PC-9 (cell line): ENCODE results near the gene SYPL1. TPM values are rescaled to one million over a fixed set of nuclear protein-coding genes. Genes with fewer than 3 reads are reported as not detected.

ENCODE experiments used
- BruUV-seq: library from RNA; stranded (reverse); fragments of 400-500 nt; replicated peaks from 2 replicates; lab custom pipeline; 2021; lab: Mats Ljungman, UMichigan
- CTCF ChIA-PET: fragments of 300-600 bp; sonication (Branson Sonifier 250); formaldehyde crosslinking; loops from one replicate; lab custom pipeline; 2022; ENCODE audit warnings: antibody characterized with exemption; lab: Charles Lee
- POLR2A ChIA-PET: fragments of 300-600 bp; sonication (Branson Sonifier 250); formaldehyde crosslinking; loops from one replicate; lab custom pipeline; 2022; ENCODE audit warnings: antibody characterized with exemption; ENCODE audit not compliant: unreplicated experiment; lab: Charles Lee
- DNase-seq, 2 experiments: peaks; one replicate each; pipeline versions ENCODE4 v3.0.0 to v3.0.0-alpha.2; 2015 to 2022; ENCODE audit warnings: mixed read lengths in 1 of 2
- H2AFZ ChIP-seq: fragments of 200-600 bp; sonication (generic); 2 replicates; pipeline ENCODE4 v1.8.1; 2017; ENCODE audit warnings: antibody characterized with exemption
- H3F3A ChIP-seq: fragments of 200-600 bp; sonication (generic); 2 replicates; pipeline ENCODE4 v1.8.1; 2017; ENCODE audit warnings: antibody characterized with exemption, mild to moderate bottlenecking, low read depth; ENCODE audit not compliant: insufficient read depth
- H3K27ac ChIP-seq: fragments of 200-600 bp; sonication (generic); 2 replicates; pipeline ENCODE4 v1.6.1; 2016; ENCODE audit warnings: mixed run types
- H3K27me3 ChIP-seq: fragments of 200-600 bp; sonication (generic); 2 replicates; pipeline ENCODE4 v1.6.1; 2016; ENCODE audit warnings: low read depth, mixed run types; ENCODE audit not compliant: insufficient read depth
- H3K36me3 ChIP-seq: fragments of 200-600 bp; sonication (generic); 2 replicates; pipeline ENCODE4 v1.6.1; 2016; ENCODE audit warnings: low read depth, mixed run types
- H3K4me1 ChIP-seq: fragments of 200-600 bp; sonication (generic); replicated peaks from 2 replicates; pipeline ENCODE4 v1.6.1; 2016; ENCODE audit warnings: mixed run types; ENCODE audit not compliant: insufficient read depth
- H3K4me2 ChIP-seq: fragments of 200-600 bp; sonication (generic); 2 replicates; pipeline ENCODE4 v1.6.1; 2017; ENCODE audit warnings: mixed run types
- H3K4me3 ChIP-seq: fragments of 200-600 bp; sonication (generic); 2 replicates; pipeline ENCODE4 v1.6.1; 2016; ENCODE audit warnings: mixed run types
- H3K79me2 ChIP-seq: fragments of 200-600 bp; sonication (generic); 2 replicates; pipeline ENCODE4 v1.6.1; 2017; ENCODE audit warnings: low read depth, mixed run types
- H3K9me2 ChIP-seq: fragments of 200-600 bp; sonication (generic); 2 replicates; pipeline ENCODE4 v1.8.1; 2017; ENCODE audit warnings: mild to moderate bottlenecking; ENCODE audit not compliant: insufficient read depth
- H3K9me3 ChIP-seq: fragments of 200-600 bp; sonication (generic); 2 replicates; pipeline ENCODE4 v1.8.1; 2016; ENCODE audit warnings: low read depth; ENCODE audit not compliant: insufficient read depth
- H4K20me1 ChIP-seq: fragments of 200-600 bp; sonication (generic); 2 replicates; pipeline ENCODE4 v1.8.1; 2017; ENCODE audit not compliant: insufficient read depth
- EZH2 ChIP-seq: fragments of 200-600 bp; sonication (generic); IDR thresholded peaks from 2 replicates; pipeline ENCODE4 v1.8.0; 2017; ENCODE audit warnings: antibody characterized with exemption, low read depth
- intact Hi-C: fragments of 100-400 bp; cut with micrococcal nuclease; formaldehyde crosslinking; loops from one replicate; pipeline ENCODE4 v1.10.0; 2022; ENCODE audit not compliant: unreplicated experiment
- total RNA-seq: library from RNA; stranded (reverse); gene quantifications from 2 replicates; pipeline ENCODE4 v1.2.3, GENCODE V29; 2021
- TF ChIP-seq, protein P1 (sequence below): fragments of 200-600 bp; sonication (generic); conservative IDR thresholded peaks from 2 replicates; pipeline ENCODE4 v1.6.1; 2017; ENCODE audit warnings: mixed run types, antibody characterized with exemption, mild to moderate bottlenecking, moderate library complexity

The SYPL1 gene
- total RNA-seq, 1 experiment from 2014 or later = 102 TPM

DNA sequence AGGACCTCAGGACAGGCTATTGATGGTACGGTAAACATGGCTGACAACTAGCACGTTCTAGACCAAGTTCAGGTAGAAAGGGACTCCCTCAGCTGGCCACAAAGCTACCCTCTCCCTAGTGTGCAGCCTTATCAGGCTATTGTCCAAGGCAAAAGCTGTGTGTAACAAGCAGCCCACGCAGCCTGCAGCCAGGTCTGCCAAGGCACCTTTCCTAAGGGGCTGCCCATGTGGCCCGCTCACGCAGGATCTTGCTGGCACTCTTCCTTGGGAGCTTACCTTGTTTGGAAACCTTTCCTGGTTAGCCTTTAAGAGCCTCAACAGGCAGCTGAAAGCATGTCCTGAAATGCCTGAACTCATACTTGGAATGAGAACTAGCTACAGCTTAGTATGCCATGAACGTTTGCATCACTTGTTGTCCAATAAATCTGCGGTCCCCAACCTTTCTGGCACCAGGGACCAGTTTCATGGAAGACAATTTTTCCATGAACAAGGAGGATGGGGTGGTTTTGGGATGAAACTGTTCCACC lies 51.7 kb downstream of the SYPL1 start:
- Histone ChIP-seq H4K20me1 (no peaks in the 10 kb centered on the region), H3F3A (peaks cover 55% of the 10 kb centered on the region), H3K9me2 (no peaks in the 10 kb centered on the region), H3K4me2 (no peak overlapping the region), H3K36me3 (no peaks in the 10 kb centered on the region), H3K27ac (no peak overlapping the region), H2AFZ (no peak overlapping the region), H3K27me3 (no peaks in the 10 kb centered on the region), H3K9me3 (no peaks in the 10 kb centered on the region), H3K79me2 (no peaks in the 10 kb centered on the region), H3K4me3 (no peak overlapping the region), H3K4me1 (peaks cover 78% of the 10 kb centered on the region)
- intact Hi-C loops = no loop called here
- ChIA-PET CTCF (no interaction called here), POLR2A (no interaction called here)
- no peak for DNase-seq
- TF ChIP-seq, protein P1, sequence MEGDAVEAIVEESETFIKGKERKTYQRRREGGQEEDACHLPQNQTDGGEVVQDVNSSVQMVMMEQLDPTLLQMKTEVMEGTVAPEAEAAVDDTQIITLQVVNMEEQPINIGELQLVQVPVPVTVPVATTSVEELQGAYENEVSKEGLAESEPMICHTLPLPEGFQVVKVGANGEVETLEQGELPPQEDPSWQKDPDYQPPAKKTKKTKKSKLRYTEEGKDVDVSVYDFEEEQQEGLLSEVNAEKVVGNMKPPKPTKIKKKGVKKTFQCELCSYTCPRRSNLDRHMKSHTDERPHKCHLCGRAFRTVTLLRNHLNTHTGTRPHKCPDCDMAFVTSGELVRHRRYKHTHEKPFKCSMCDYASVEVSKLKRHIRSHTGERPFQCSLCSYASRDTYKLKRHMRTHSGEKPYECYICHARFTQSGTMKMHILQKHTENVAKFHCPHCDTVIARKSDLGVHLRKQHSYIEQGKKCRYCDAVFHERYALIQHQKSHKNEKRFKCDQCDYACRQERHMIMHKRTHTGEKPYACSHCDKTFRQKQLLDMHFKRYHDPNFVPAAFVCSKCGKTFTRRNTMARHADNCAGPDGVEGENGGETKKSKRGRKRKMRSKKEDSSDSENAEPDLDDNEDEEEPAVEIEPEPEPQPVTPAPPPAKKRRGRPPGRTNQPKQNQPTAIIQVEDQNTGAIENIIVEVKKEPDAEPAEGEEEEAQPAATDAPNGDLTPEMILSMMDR = no peak
- TF ChIP-seq EZH2 = no peak
- BruUV-seq = no TSS peak

DNA sequence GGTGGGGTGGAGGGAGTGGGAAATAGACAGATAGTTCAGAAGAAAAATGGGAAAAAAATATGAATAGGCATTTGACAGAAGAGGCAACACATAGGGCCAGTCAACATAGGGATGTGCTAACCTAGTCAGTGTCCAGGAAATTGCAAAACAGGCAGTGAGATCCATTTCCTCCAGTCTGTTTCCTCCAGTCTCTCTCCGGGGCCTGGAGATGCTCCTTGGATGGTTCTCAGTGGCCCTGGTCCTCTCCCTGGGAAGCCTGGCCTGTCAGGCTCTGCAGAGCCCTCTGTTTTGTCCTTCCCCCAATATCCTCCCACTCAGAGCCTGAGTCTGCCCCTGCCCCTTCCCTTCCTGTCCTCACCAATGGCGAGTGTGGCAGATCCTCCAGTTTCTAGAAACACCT lies 52.6 kb downstream of the SYPL1 start:
- ChIA-PET CTCF (no interaction called here), POLR2A (no interaction called here)
- Histone ChIP-seq H3K9me2 (no peaks in the 10 kb centered on the region), H3K27ac (no peak overlapping the region), H3K4me1 (peaks cover 71% of the 10 kb centered on the region), H3K9me3 (no peaks in the 10 kb centered on the region), H3K4me2 (no peak overlapping the region), H3F3A (peaks cover 48% of the 10 kb centered on the region; the same call in 1 of the 2 replicates), H3K36me3 (no peaks in the 10 kb centered on the region), H3K79me2 (no peaks in the 10 kb centered on the region), H4K20me1 (no peaks in the 10 kb centered on the region), H3K4me3 (no peak overlapping the region), H3K27me3 (no peaks in the 10 kb centered on the region), H2AFZ (no peak overlapping the region)
- DNase-seq = no peak
- BruUV-seq = no TSS peak
- TF ChIP-seq, protein P1 = no peak
- TF ChIP-seq EZH2 = no peak
- intact Hi-C loops = no loop called here

DNA sequence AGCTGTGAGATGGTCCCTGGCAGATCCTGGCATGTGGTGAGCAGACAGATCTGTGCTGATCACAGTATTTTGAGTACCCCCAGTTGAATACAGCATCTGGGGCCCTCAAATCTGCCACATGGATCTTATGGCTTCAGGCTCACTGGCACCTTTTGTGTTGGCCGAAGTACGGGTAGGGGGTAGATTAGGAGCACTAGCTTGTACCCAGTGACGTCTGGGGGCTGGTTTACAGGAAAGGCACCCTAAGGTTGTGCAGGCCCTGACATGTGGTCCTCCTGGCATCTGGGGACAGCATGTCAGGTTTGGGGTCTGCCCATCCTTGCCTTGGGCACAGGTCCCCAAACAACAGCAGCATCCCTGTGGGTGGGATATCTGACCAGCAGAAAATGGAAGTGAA lies 53.2 kb downstream of the SYPL1 start:
- Histone ChIP-seq H3K9me3 (no peaks in the 10 kb centered on the region), H3K79me2 (no peaks in the 10 kb centered on the region), H3K4me1 (peaks cover 65% of the 10 kb centered on the region), H3K9me2 (no peaks in the 10 kb centered on the region), H3K27me3 (no peaks in the 10 kb centered on the region), H3K4me2 (peak overlapping the region; percentile 57), H3K27ac (no peak overlapping the region), H3K36me3 (no peaks in the 10 kb centered on the region), H4K20me1 (no peaks in the 10 kb centered on the region), H2AFZ (no peak overlapping the region), H3F3A (peaks cover 42% of the 10 kb centered on the region; the same call in 1 of the 2 replicates), H3K4me3 (no peak overlapping the region)
- no peak for TF ChIP-seq EZH2
- TF ChIP-seq, protein P1 = no peak
- no TSS peak for BruUV-seq
- ChIA-PET CTCF (interaction anchor here (0.6 to 1.8 kb wide), 5 partner anchors 13 to 298 kb away, joined by 3 to 17 read pairs (median 4); partner anchors contain the start of gene SYPL1), POLR2A (interaction anchor here (0.5 to 0.6 kb wide), 2 partner anchors 721 to 1050 kb away, joined by 5 to 6 read pairs; no protein-coding TSS in a partner anchor)
- intact Hi-C loops = loop anchor here (1.0 kb wide), 3 partner anchors 10 to 53 kb away; partner anchors contain the start of gene SYPL1
- no peak for DNase-seq
